ENCODE measurements around the gene NAGPA. TPM values are rescaled to one million over a fixed set of nuclear protein-coding genes. Genes with fewer than 3 reads are reported as not detected.

Gene NAGPA
- total and polyA plus RNA-seq, 2 of the 13 experiments (the other 11 are each of a cell fraction or from before 2014, with no cell fraction given), result 27.1 to 60.3 TPM

DNA sequence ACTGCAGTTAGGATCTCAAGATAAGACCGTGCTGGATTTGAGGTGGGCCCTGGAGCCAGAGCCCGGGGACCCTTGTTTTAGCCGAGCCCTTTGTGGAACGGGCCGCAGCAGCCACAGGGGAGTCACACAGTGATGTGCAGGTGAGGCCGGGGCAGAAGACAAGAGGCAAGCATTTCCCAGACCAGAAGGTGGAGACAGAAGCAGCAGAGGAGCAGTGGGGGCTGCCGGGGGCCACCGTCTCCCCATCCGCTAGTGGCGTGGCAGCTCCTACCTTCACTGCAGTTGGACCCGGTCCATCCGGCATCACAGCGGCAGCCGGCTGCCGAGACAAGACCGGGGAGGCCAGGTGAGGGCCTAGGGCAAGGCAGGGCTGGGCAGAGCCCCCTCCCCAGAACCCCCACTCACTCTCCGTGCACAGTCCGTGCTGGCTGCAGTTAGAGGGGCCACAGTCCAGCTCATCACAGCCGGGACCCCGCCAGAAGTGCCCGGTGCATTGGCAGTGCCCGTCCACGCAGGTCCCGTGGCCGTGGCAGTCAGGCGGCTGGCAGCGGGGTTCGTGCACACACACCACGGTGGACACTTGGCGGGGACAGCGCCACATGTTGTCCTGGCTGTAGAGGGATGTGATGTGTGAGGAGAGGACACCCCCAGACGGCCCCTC is 6.0 kb downstream of the NAGPA start:
- Histone ChIP-seq H3K9ac (ENCODE audit: insufficient read depth, low read depth, low read length) (no peak overlapping the region), H3K4me3 (replicated peaks in 1 of 3; ENCODE audit: insufficient read depth in 1 of 3, low read depth in 2 of 3, low read length in 3 of 3) (no peak overlapping the region), H4K20me1 (ENCODE audit: insufficient read depth, low read length) (no peaks in the 10 kb centered on the region; the same call in 1 of the 2 replicates), H3K9me3 (ENCODE audit: low read length) (no peaks in the 10 kb centered on the region), H3K27me3 (ENCODE audit: control insufficient read depth in 1 of 2, insufficient read depth in 2 of 2, low read length in 2 of 2) (no peaks in the 10 kb centered on the region), H3K4me2 (ENCODE audit: low read depth, low read length) (no peak overlapping the region), H3K79me2 (ENCODE audit: insufficient read depth, low read length) (peaks cover 9% of the 10 kb centered on the region), H3K4me1 (ENCODE audit: insufficient read depth, low read length) (peaks cover 12% of the 10 kb centered on the region), H3K27ac (ENCODE audit: extremely low read length, insufficient read depth, low read length) (no peak overlapping the region), H3K36me3 (replicated peaks in 1 of 2; ENCODE audit: control insufficient read depth in 1 of 2, insufficient read depth in 2 of 2, low read length in 2 of 2) (peaks cover 24 to 48% of the 10 kb centered on the region in 2 experiments), H2AFZ (ENCODE audit: low read length) (no peak overlapping the region)
- TF ChIP-seq IKZF4 (CRISPR knock-in tag; IDR thresholded peaks at IDR 0.05; ENCODE audit: borderline replicate concordance, low read depth, not compliant biosample characterization) (no peak), AGO2 (optimal IDR thresholded peaks at IDR 0.05; ENCODE audit: low read depth, low read length) (peak; percentile 90), ZNF253 (CRISPR knock-in tag; IDR thresholded peaks at IDR 0.05; ENCODE audit: borderline replicate concordance) (no peak), POLR2G (IDR thresholded peaks at IDR 0.05; ENCODE audit: low read depth, low read length) (no peak), RBM39 (IDR thresholded peaks at IDR 0.05; ENCODE audit: low read depth, low read length, poor library complexity, severe bottlenecking) (no peak), KDM3A (CRISPR knock-in tag; IDR thresholded peaks at IDR 0.05; ENCODE audit: low read depth) (no peak), RBFOX2 (IDR thresholded peaks at IDR 0.05; ENCODE audit: low read depth, low read length) (peak; percentile 68), ZNF562 (CRISPR knock-in tag; IDR thresholded peaks at IDR 0.05; ENCODE audit: borderline replicate concordance) (no peak), MATR3 (CRISPR knock-in tag; IDR thresholded peaks at IDR 0.05) (no peak), ZNF768 (CRISPR knock-in tag; IDR thresholded peaks at IDR 0.05) (peak; percentile 31; the same call in 1 of the 2 replicates), HNRNPL (IDR thresholded peaks at IDR 0.05; ENCODE audit: low read depth, low read length) (0 out of 2 replicates have a peak, but pooled peaks have one; percentile 36)
- TF ChIP-seq, protein P1, sequence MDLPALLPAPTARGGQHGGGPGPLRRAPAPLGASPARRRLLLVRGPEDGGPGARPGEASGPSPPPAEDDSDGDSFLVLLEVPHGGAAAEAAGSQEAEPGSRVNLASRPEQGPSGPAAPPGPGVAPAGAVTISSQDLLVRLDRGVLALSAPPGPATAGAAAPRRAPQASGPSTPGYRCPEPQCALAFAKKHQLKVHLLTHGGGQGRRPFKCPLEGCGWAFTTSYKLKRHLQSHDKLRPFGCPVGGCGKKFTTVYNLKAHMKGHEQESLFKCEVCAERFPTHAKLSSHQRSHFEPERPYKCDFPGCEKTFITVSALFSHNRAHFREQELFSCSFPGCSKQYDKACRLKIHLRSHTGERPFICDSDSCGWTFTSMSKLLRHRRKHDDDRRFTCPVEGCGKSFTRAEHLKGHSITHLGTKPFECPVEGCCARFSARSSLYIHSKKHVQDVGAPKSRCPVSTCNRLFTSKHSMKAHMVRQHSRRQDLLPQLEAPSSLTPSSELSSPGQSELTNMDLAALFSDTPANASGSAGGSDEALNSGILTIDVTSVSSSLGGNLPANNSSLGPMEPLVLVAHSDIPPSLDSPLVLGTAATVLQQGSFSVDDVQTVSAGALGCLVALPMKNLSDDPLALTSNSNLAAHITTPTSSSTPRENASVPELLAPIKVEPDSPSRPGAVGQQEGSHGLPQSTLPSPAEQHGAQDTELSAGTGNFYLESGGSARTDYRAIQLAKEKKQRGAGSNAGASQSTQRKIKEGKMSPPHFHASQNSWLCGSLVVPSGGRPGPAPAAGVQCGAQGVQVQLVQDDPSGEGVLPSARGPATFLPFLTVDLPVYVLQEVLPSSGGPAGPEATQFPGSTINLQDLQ (CRISPR knock-in tag; IDR thresholded peaks at IDR 0.05), result no peak
- TF ChIP-seq, protein P2, sequence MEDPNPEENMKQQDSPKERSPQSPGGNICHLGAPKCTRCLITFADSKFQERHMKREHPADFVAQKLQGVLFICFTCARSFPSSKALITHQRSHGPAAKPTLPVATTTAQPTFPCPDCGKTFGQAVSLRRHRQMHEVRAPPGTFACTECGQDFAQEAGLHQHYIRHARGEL (CRISPR knock-in tag; IDR thresholded peaks at IDR 0.05), result peak; percentile 83
- TF ChIP-seq, protein P3, sequence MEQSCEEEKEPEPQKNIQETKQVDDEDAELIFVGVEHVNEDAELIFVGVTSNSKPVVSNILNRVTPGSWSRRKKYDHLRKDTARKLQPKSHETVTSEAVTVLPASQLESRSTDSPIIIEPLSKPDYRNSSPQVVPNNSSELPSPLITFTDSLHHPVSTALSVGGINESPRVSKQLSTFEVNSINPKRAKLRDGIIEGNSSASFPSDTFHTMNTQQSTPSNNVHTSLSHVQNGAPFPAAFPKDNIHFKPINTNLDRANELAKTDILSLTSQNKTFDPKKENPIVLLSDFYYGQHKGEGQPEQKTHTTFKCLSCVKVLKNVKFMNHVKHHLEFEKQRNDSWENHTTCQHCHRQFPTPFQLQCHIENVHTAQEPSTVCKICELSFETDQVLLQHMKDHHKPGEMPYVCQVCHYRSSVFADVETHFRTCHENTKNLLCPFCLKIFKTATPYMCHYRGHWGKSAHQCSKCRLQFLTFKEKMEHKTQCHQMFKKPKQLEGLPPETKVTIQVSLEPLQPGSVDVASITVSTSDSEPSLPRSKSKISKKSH (CRISPR knock-in tag; IDR thresholded peaks at IDR 0.05; ENCODE audit: borderline replicate concordance), result peak; percentile 25; the same call in 1 of the 2 replicates
- TF ChIP-seq, protein P4, sequence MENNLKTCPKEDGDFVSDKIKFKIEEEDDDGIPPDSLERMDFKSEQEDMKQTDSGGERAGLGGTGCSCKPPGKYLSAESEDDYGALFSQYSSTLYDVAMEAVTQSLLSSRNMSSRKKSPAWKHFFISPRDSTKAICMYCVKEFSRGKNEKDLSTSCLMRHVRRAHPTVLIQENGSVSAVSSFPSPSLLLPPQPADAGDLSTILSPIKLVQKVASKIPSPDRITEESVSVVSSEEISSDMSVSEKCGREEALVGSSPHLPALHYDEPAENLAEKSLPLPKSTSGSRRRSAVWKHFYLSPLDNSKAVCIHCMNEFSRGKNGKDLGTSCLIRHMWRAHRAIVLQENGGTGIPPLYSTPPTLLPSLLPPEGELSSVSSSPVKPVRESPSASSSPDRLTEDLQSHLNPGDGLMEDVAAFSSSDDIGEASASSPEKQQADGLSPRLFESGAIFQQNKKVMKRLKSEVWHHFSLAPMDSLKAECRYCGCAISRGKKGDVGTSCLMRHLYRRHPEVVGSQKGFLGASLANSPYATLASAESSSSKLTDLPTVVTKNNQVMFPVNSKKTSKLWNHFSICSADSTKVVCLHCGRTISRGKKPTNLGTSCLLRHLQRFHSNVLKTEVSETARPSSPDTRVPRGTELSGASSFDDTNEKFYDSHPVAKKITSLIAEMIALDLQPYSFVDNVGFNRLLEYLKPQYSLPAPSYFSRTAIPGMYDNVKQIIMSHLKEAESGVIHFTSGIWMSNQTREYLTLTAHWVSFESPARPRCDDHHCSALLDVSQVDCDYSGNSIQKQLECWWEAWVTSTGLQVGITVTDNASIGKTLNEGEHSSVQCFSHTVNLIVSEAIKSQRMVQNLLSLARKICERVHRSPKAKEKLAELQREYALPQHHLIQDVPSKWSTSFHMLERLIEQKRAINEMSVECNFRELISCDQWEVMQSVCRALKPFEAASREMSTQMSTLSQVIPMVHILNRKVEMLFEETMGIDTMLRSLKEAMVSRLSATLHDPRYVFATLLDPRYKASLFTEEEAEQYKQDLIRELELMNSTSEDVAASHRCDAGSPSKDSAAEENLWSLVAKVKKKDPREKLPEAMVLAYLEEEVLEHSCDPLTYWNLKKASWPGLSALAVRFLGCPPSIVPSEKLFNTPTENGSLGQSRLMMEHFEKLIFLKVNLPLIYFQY (CRISPR knock-in tag; IDR thresholded peaks at IDR 0.05; ENCODE audit: borderline replicate concordance), result no peak
- FAIRE-seq (no peak), ATAC-seq (no peak), DNase-seq (ENCODE audit: low spot score) (no peak)
- ChIA-PET CTCF (ENCODE audit: low intra/inter-chr PET ratio, low total read pairs) (no interaction called here), POLR2A (no interaction called here)
- WGBS (ENCODE audit: low lambda C conversion rate), result 99% methylated on average over 23 of the region's 32 CpGs
- in situ Hi-C loops (cut with HindIII; ENCODE audit: extremely low pct_ligation_motif_present, low pct_unique_long_range_greater_than_20kb), result no loop called here
- no TSS peak for BruUV-seq (replicated peaks)
- intact Hi-C loops (cut with micrococcal nuclease; ENCODE audit: unreplicated experiment), result no loop called here

Measured in HepG2 (cell line).